Right lobe of liver (tissue), 4 donors: ENCODE results near the gene SCUBE1.

ENCODE experiments used
- POLR2A ChIP-seq: fragments of 450-650 bp; IDR thresholded peaks from one replicate; pipeline ENCODE4 v1.6.1; 2017; ENCODE audit warnings: antibody characterized with exemption, mild to moderate bottlenecking
- TF ChIP-seq, protein P1 (sequence below), 4 donors: fragments of 200-600 bp in 3 of 4; fragments of 450-650 bp in 1 of 4; IDR thresholded peaks; one replicate each; pipeline versions ENCODE4 v1.5.1 to v1.8.0; 2016 to 2022; ENCODE audit warnings: antibody characterized with exemption in 4 of 4, mild to moderate bottlenecking in 2 of 4
- donor health status: DM: no; HTN: no; CAD: no.
- donor health status: DM: no; HTN: no; CAD: no.
- donor health status: DM: no; HTN: yes; CAD: no.

- TF ChIP-seq, protein P1, sequence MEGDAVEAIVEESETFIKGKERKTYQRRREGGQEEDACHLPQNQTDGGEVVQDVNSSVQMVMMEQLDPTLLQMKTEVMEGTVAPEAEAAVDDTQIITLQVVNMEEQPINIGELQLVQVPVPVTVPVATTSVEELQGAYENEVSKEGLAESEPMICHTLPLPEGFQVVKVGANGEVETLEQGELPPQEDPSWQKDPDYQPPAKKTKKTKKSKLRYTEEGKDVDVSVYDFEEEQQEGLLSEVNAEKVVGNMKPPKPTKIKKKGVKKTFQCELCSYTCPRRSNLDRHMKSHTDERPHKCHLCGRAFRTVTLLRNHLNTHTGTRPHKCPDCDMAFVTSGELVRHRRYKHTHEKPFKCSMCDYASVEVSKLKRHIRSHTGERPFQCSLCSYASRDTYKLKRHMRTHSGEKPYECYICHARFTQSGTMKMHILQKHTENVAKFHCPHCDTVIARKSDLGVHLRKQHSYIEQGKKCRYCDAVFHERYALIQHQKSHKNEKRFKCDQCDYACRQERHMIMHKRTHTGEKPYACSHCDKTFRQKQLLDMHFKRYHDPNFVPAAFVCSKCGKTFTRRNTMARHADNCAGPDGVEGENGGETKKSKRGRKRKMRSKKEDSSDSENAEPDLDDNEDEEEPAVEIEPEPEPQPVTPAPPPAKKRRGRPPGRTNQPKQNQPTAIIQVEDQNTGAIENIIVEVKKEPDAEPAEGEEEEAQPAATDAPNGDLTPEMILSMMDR (IDR thresholded peaks at IDR 0.05), result no peak
- peak; percentile 74 for TF ChIP-seq POLR2A
Observed at GRCh38 chr22:43238526-43239006, 104.6 kb downstream of the SCUBE1 start.
